Testis (tissue), 3 donors: ENCODE results near the gene TRIM38. TPM values are rescaled to one million over a fixed set of nuclear protein-coding genes. Genes with fewer than 3 reads are reported as not detected.
"Not testable (repeated sequence)": the region's sequence is repeated elsewhere in the genome, so short reads cannot be mapped to it uniquely, and the experiment has no call there.

Source experiments
- DNase-seq: peaks from one replicate; pipeline ENCODE4 v3.0.0-alpha.2; 2019
- H3K27ac ChIP-seq, 2 donors: fragments of 200-600 bp; sonication (generic); one replicate each; pipeline ENCODE4 v1.5.1; 2019
- H3K27me3 ChIP-seq: fragments of 200-600 bp; sonication (generic); one replicate; pipeline ENCODE4 v1.5.1; 2019
- H3K36me3 ChIP-seq: fragments of 200-600 bp; sonication (generic); one replicate; pipeline ENCODE4 v1.5.1; 2017; ENCODE audit warnings: low read depth; ENCODE audit errors: missing control alignments
- H3K4me1 ChIP-seq: fragments of 200-600 bp; sonication (generic); one replicate; pipeline ENCODE4 v1.5.1; 2019
- H3K4me3 ChIP-seq, 2 donors: fragments of 200-600 bp; sonication (generic); one replicate each; pipeline ENCODE4 v1.5.1; 2017 to 2019
- H3K9me3 ChIP-seq: fragments of 200-600 bp; sonication (generic); one replicate; pipeline ENCODE4 v1.5.1; 2017
- POLR2A ChIP-seq: fragments of 450-650 bp; IDR thresholded peaks from one replicate; pipeline ENCODE4 v1.6.1; 2017; ENCODE audit warnings: antibody characterized with exemption, mild to moderate bottlenecking, moderate library complexity
- WGBS, 2 donors: methylation state at CpG; one replicate each; pipeline ENCODE4 v1.1.5; 2018; 5-methylcytosine and 5-hydroxymethylcytosine counted together
- intact Hi-C: fragments of 100-400 bp; cut with DNase I; formaldehyde crosslinking; loops from one replicate; pipeline ENCODE4 v1.15.1; 2023; ENCODE audit warnings: low total_unique reads
- polyA plus RNA-seq: library from polyadenylated mRNA; stranded (reverse); fragments of 350-450 nt; fragmentation: Illumina TruSeq; extraction: RNeasy Lipid Tissue Mini Kit (QIAGEN cat#74804); gene quantifications from one replicate; pipeline ENCODE4 v1.2.3, GENCODE V29; 2014; ENCODE audit warnings: low read depth, low replicate concordance; ENCODE audit not compliant: insufficient read depth
- total RNA-seq, 2 donors: library from RNA; depleted of rRNA; stranded (reverse); fragments of >200 nt; gene quantifications; one replicate each; pipeline ENCODE4 v1.2.3, GENCODE V29; 2016
- TF ChIP-seq, protein P1 (sequence below), 3 experiments: fragments of 450-650 bp in 2 of 3; fragments of 200-600 bp in 1 of 3; sonication (generic) in 1 of 3; IDR thresholded peaks; one replicate each; pipeline ENCODE4 v1.5.1; 2016 to 2019; ENCODE audit warnings: antibody characterized with exemption in 3 of 3, mild to moderate bottlenecking in 2 of 3, moderate library complexity in 1 of 3

Gene TRIM38
- total and polyA plus RNA-seq, 3 donors from 2014 or later, result 3.2 to 9.1 (median 5.3) TPM

DNA sequence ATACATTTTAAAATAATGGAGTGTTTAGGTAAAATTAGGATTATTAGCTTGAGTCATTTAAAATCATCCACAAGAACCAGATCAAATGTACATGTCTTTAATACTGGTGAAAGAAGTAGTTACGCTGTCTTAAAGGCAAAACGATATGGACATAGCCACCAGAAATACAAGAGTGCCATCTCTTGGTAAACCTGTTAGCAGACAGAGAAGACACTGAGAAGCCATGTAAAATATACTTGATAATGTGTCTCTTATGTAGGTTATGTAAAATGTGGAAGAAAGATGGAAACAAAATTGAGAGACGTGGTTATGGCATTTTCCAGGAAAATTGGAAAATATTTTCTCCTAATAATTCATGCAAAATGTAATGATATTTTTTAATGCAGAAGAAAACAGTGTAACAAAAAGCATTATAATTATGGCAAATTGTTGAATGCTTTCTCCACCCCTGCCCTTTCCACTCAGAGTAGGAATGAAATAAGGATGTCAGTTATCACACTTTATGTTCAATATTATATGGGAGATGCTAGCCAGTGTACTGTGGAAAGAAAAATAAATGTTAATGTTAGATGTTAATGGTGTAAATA is 19.9 kb upstream of the TRIM38 start:
- H3K4me3 ChIP-seq, result no peak overlapping the region
- no peak overlapping the region for H3K27ac ChIP-seq
- DNase-seq, result no peak
- TF ChIP-seq, protein P1, sequence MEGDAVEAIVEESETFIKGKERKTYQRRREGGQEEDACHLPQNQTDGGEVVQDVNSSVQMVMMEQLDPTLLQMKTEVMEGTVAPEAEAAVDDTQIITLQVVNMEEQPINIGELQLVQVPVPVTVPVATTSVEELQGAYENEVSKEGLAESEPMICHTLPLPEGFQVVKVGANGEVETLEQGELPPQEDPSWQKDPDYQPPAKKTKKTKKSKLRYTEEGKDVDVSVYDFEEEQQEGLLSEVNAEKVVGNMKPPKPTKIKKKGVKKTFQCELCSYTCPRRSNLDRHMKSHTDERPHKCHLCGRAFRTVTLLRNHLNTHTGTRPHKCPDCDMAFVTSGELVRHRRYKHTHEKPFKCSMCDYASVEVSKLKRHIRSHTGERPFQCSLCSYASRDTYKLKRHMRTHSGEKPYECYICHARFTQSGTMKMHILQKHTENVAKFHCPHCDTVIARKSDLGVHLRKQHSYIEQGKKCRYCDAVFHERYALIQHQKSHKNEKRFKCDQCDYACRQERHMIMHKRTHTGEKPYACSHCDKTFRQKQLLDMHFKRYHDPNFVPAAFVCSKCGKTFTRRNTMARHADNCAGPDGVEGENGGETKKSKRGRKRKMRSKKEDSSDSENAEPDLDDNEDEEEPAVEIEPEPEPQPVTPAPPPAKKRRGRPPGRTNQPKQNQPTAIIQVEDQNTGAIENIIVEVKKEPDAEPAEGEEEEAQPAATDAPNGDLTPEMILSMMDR (IDR thresholded peaks at IDR 0.05), result no peak
- no peak for TF ChIP-seq POLR2A
- H3K4me1 ChIP-seq, result no peaks in the 10 kb centered on the region
- no peaks in the 10 kb centered on the region for H3K9me3 ChIP-seq
- WGBS, 2 donors, result 44 to 64% methylated on average over 3 of the region's 3 CpGs
- intact Hi-C loops, result no loop called here
- no peaks in the 10 kb centered on the region for H3K36me3 ChIP-seq
- H3K27me3 ChIP-seq, result no peaks in the 10 kb centered on the region

DNA sequence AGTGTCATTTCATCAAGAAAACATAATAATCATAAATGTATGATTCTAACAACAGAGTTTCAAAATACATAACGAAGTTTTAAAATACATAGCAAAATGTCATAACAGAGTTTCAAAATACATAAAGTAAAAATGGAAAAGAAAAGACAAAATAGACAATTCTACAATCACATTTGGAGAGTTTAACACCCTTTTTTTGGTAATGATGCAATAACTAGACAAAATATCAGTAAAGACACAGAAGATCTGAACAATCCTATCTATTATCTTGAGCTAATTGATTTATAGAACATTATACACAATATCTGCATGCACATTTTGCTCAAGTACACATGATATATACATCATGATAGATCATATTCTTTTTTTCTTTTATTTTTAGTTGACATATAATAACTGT is 18.7 kb upstream of the TRIM38 start:
- intact Hi-C loops, result no loop called here
- H3K4me1 ChIP-seq, result no peaks in the 10 kb centered on the region
- H3K27me3 ChIP-seq, result no peaks in the 10 kb centered on the region

DNA sequence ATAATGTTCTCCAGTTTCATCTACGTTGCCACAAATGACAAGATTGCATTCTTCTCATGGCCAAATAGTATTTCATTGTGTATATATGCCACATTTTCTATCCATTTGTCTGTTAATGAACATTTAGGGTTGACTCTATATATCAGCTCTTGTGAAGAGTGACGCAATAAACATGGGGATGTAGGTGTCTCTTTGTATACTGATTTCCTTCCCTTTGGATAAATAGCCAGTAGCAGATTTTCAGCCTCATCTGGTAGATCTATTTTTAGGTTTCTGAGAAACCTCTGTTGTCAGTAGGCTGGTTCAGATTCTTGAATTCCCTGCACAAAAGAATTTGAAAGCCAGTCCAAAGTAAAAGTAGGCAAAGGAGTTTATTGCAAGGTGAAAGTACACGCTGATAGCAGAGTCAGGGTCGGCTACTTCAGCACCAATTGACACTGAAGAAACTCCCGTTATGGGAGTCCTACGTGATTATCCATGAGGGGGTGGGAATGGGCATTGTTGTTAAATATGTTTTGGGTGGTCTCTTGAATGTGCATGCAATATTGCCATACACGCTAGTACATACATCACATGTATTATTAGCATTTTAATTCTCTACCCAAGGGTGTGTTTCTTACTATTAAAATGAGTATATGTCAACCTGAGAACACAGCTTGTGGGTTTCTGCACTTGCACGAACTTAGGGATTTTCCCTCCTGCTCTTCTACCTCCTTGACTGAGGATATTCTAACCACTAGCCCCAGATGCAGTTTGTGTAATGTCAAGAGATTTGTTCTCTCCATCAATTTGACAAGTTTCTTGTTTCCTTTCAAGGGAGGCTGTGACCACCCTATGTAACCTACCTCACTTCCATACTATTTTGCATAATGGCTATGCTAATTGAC is 17.7 kb upstream of the TRIM38 start:
- intact Hi-C loops, result no loop called here
- no peaks in the 10 kb centered on the region for H3K27me3 ChIP-seq
- no peak overlapping the region for H3K4me3 ChIP-seq
- WGBS, 2 donors, result 72 to 73% methylated on average over 8 of the region's 8 CpGs
- TF ChIP-seq, protein P1 (IDR thresholded peaks at IDR 0.05), result no peak
- TF ChIP-seq POLR2A, result no peak
- H3K9me3 ChIP-seq, result no peaks in the 10 kb centered on the region
- no peaks in the 10 kb centered on the region for H3K36me3 ChIP-seq
- no peak for DNase-seq
- no peaks in the 10 kb centered on the region for H3K4me1 ChIP-seq
- H3K27ac ChIP-seq, result no peak overlapping the region

More for the DNA sequence above, 18.7 kb upstream of the TRIM38 start:
- H3K9me3 ChIP-seq, result no peaks in the 10 kb centered on the region
- H3K27ac ChIP-seq, result no peak overlapping the region
- H3K4me3 ChIP-seq, result no peak overlapping the region
- 86 to 87% methylated on average over 1 of the region's 1 CpG for WGBS, 2 donors
- no peak for TF ChIP-seq POLR2A
- TF ChIP-seq, protein P1 (IDR thresholded peaks at IDR 0.05), result no peak
- DNase-seq, result no peak
- no peaks in the 10 kb centered on the region for H3K36me3 ChIP-seq

DNA sequence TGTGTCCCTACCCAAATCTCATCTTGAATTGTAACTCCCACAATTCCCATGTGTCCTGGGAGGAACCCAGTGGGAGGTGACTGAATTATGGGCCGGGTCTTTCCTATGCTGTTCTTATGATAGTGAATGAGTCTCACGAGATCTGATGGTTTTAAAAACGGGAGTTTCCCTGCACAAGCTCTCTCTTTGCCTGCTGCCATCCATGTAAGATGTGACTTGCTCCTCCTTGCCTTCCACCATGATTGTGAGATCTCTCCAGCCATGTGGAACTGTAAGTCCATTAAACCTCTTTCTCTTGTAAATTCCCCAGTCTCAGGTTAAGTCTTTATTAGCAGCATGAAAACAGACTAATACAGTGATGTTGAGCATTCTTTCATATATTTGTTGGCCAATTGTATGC is 16.9 kb upstream of the TRIM38 start:
- H3K36me3 ChIP-seq, H3K27ac ChIP-seq, H3K27me3 ChIP-seq, DNase-seq, H3K4me3 ChIP-seq, H3K4me1 ChIP-seq, intact Hi-C loops, H3K9me3 ChIP-seq: not testable (repeated sequence)
- 84 to 86% methylated on average over 3 of the region's 3 CpGs for WGBS, 2 donors

DNA sequence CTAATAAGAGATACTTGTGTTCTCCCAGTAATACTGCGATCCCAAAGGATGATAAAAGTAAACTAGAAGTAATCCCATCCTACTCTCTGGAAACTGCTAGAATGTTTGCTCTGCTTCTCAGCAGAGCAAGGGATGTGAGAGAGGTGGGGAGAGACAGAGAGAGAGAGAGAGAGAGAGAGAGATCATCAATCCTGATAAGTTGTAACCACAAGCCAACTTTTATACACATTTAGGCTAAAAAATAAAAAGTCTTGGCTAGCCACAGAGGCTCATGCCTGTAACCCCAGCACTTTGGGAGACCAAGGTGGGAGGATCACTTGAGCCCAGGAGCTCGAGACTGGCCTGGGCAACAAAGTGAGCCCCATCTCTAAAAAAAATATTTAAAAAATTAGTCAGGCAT is 16.0 kb upstream of the TRIM38 start:
- no peak for DNase-seq
- Histone ChIP-seq H3K27me3 (no peaks in the 10 kb centered on the region), H3K27ac (no peak overlapping the region), H3K4me1 (no peaks in the 10 kb centered on the region), H3K36me3 (no peaks in the 10 kb centered on the region), H3K4me3 (no peak overlapping the region), H3K9me3 (no peaks in the 10 kb centered on the region)
- 84 to 90% methylated on average over 2 of the region's 2 CpGs for WGBS, 2 donors
- TF ChIP-seq, protein P1 (IDR thresholded peaks at IDR 0.05), result no peak
- no peak for TF ChIP-seq POLR2A
- intact Hi-C loops, result no loop called here

DNA sequence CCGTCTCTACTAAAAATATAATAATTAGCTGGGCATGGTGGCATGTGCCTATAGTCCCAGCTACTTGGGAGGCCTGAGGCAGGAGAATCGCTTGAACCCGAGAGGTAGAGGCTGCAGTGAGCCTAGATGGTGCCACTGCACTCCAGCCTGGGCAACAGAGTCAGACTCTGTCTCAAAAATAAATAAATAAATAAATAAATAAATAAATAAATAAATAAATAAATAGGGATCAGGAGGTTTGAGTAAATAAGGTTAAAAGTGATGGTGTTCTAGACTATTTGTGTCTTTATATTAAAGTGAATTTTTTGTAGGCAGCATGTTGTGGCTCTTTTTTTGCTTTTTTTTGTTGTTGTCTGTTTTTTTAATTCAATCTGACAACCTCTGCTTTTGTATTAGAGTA is 15.1 kb upstream of the TRIM38 start:
- H3K36me3 ChIP-seq, H3K27ac ChIP-seq, H3K9me3 ChIP-seq, H3K4me3 ChIP-seq, intact Hi-C loops, H3K4me1 ChIP-seq, H3K27me3 ChIP-seq, DNase-seq: not testable (repeated sequence)
- WGBS, 2 donors, result 93 to 97% methylated on average over 3 of the region's 3 CpGs
